ENCODE data around the gene DYSF. TPM values are rescaled to one million over a fixed set of nuclear protein-coding genes. Genes with fewer than 3 reads are reported as not detected.

DYSF gene
- total RNA-seq, 1 experiment from 2014 or later = 0.31 TPM

DNA sequence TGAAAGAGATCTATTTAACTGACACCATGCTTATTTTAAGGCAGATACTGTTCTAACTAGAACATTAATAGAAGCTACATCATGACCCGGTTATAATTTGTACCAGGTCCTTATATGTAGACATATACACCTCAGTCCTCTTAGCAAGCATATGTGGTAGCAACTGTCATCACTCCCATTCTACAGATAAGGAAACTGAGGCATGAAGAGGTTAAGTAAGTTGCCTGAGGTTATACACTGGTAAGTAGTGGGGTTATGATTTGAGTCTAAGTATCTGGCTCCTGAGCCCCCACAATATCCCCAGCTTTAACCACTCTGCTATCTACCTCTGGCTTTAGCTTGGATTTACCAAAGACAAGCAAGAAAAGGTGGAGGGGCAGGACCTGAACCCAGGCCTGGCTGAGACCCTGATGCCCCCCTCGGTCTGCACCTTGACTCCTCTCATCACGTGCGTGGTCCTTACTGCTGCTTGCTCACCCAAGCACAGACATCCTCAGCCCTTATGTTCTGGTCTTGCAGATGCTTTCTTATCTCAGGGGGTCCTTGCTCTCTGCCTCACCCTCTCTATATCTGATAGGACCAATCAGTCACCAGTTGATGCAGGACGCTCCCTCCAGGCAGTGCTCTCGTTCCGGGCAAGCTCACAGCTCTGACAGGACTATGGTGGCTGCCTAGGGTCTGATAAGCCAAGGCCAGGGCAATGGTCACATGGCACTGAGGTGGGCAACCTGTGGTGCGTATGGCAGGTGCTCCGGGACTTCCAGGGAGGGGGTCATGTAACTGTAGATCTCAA lies 4.0 kb downstream of the DYSF start:
- Histone ChIP-seq H3K4me1 (ENCODE audit: control insufficient read depth, insufficient read depth, low read length) (no peaks in the 10 kb centered on the region; the same call in 1 of the 2 replicates), H3K27ac (ENCODE audit: low read length) (no peak overlapping the region), H3K36me3 (ENCODE audit: control insufficient read depth, insufficient read depth, low read length) (no peaks in the 10 kb centered on the region), H3K9me3 (ENCODE audit: control insufficient read depth, insufficient read depth, low read depth, low read length) (no peaks in the 10 kb centered on the region), H3K27me3 (ENCODE audit: control insufficient read depth, insufficient read depth, low read length) (no peaks in the 10 kb centered on the region; the same call in 1 of the 2 replicates), H3K4me3 (ENCODE audit: low read depth in 2 of 2, low read length in 2 of 2) (no peak overlapping the region)
- no TSS peak for BruUV-seq (replicated peaks)
- ChIA-PET CTCF (no interaction called here), POLR2A (no interaction called here)
- TF ChIP-seq TCF7L2 (IDR thresholded peaks at IDR 0.05; ENCODE audit: low read depth, low read length) = no peak
- TF ChIP-seq REST (IDR thresholded peaks at IDR 0.05; ENCODE audit: insufficient read depth in 1 of 2, low read depth in 2 of 2, low read length in 1 of 2) = no peak
- TF ChIP-seq, protein P1, sequence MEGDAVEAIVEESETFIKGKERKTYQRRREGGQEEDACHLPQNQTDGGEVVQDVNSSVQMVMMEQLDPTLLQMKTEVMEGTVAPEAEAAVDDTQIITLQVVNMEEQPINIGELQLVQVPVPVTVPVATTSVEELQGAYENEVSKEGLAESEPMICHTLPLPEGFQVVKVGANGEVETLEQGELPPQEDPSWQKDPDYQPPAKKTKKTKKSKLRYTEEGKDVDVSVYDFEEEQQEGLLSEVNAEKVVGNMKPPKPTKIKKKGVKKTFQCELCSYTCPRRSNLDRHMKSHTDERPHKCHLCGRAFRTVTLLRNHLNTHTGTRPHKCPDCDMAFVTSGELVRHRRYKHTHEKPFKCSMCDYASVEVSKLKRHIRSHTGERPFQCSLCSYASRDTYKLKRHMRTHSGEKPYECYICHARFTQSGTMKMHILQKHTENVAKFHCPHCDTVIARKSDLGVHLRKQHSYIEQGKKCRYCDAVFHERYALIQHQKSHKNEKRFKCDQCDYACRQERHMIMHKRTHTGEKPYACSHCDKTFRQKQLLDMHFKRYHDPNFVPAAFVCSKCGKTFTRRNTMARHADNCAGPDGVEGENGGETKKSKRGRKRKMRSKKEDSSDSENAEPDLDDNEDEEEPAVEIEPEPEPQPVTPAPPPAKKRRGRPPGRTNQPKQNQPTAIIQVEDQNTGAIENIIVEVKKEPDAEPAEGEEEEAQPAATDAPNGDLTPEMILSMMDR (IDR thresholded peaks at IDR 0.05) = no peak
- no peak for TF ChIP-seq SIN3A (IDR thresholded peaks at IDR 0.05; ENCODE audit: borderline replicate concordance, insufficient read depth, low read depth, low read length)
- TF ChIP-seq POLR2AphosphoS5 (IDR thresholded peaks at IDR 0.05; ENCODE audit: low read depth, low read length) = no peak
- ATAC-seq = no peak
- in situ Hi-C loops (cut with HindIII; ENCODE audit: low pct_unique_long_range_greater_than_20kb, low sequenced_read_pairs) (no loop called here), intact Hi-C loops (cut with micrococcal nuclease; ENCODE audit: unreplicated experiment) (no loop called here)
- no peak for DNase-seq (ENCODE audit: low read depth, low spot score)

- no peak for DNase-seq (ENCODE audit: low read depth, low spot score)
- no peaks in the 10 kb centered on the region for H3K36me3 ChIP-seq (ENCODE audit: control insufficient read depth, insufficient read depth, low read length)
- TF ChIP-seq REST (IDR thresholded peaks at IDR 0.05; ENCODE audit: insufficient read depth in 1 of 2, low read depth in 2 of 2, low read length in 1 of 2) (no peak), TCF7L2 (IDR thresholded peaks at IDR 0.05; ENCODE audit: low read depth, low read length) (no peak), POLR2AphosphoS5 (IDR thresholded peaks at IDR 0.05; ENCODE audit: low read depth, low read length) (no peak), SIN3A (IDR thresholded peaks at IDR 0.05; ENCODE audit: borderline replicate concordance, insufficient read depth, low read depth, low read length) (no peak)
- TF ChIP-seq, protein P1 (IDR thresholded peaks at IDR 0.05) = no peak
- H3K4me1 ChIP-seq (ENCODE audit: control insufficient read depth, insufficient read depth, low read length) = no peaks in the 10 kb centered on the region; the same call in 1 of the 2 replicates
- no peaks in the 10 kb centered on the region; the same call in 1 of the 2 replicates for H3K27me3 ChIP-seq (ENCODE audit: control insufficient read depth, insufficient read depth, low read length)
- no peaks in the 10 kb centered on the region for H3K9me3 ChIP-seq (ENCODE audit: control insufficient read depth, insufficient read depth, low read depth, low read length)
- intact Hi-C loops (cut with micrococcal nuclease; ENCODE audit: unreplicated experiment) (no loop called here), in situ Hi-C loops (cut with HindIII; ENCODE audit: low pct_unique_long_range_greater_than_20kb, low sequenced_read_pairs) (no loop called here)
- CTCF ChIA-PET = no interaction called here
- BruUV-seq (replicated peaks) = no TSS peak
- H3K4me3 ChIP-seq (ENCODE audit: low read depth in 2 of 2, low read length in 2 of 2) = no peak overlapping the region
- ATAC-seq = no peak
- H3K27ac ChIP-seq (ENCODE audit: low read length) = no peak overlapping the region
- POLR2A ChIA-PET = no interaction called here
These were observed 4.6 kb downstream of the DYSF start for GRCh38 chr2:71457923-71458322.
